C1 segment of cervical spinal cord (tissue), 14 donors: ENCODE results near the gene EPHB3.

Experiments used
- DNase-seq, 14 donors: peaks; one replicate each; lab custom pipeline; 2025; lab: John Stamatoyannopoulos, UW

The EPHB3 gene

DNA sequence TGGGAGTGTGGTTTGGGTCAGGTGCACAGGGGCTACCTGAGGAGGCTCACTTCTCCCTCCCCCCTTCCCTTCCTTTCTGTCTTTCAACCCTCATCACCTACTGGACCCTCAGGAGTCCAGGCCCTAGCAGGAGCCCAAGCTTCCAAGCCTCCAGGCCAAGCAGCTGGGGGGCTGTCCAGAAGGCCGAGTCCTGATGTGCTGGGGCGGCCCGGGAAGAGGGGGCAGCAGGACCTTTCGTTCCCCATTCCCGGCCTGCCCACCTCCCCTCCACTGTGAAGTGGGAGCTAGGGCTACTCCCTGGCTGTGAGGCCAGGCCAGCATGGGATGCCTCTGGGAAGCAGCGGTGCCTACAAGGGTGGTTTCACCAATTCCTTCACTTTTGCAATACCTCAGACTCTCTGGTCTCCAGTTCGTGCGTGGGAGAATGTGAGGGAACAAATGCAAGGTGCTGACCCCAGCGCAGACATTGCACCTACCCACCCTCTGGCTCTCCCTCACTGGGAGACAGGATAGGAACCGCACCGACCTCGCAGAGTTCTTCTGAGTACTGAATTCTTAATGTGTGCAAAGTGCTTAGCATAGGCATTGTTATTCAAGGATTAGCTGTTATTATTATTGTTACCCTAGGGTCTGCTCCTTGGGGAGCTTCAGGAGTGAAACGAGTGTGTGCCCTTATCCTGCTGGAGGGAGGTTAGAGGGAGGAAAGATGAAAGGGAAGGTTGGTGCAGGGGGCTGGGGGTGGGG is 2.5 kb downstream of the EPHB3 start:
- no peak for DNase-seq

DNA sequence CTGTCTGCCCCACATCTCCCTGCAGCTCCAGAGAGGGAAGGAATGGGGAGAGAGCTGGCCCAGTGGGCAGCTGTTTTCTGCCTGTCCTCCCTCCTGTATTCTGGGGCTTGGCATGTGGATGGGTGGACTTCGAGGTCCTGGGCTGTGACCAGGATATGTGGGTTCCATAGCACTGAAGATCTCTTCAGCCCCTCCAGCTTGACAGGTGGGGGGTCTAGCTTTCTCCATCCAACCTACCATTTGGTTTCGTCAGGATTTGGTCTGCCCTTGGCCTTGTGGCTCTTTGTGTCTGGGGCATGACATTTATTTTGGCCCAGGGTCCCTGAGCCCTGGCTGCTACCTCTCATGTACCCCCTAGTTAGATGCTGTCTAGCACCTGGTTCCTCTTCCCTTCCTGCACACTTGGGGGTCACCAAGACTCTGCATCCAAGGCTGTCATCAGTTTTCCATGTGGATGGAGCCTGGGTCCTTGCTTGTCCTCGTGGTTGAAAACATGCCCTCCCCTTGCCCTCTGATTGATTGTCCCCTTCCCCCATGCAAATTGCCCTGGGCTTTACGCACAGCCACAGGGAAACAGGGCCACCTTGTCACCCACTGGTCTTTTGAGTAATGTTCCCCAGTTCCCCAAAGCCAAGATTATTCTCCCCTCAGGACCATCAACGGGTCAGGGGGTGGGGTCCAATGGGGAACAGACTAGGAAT is 3.2 kb downstream of the EPHB3 start:
- DNase-seq: no peak

DNA sequence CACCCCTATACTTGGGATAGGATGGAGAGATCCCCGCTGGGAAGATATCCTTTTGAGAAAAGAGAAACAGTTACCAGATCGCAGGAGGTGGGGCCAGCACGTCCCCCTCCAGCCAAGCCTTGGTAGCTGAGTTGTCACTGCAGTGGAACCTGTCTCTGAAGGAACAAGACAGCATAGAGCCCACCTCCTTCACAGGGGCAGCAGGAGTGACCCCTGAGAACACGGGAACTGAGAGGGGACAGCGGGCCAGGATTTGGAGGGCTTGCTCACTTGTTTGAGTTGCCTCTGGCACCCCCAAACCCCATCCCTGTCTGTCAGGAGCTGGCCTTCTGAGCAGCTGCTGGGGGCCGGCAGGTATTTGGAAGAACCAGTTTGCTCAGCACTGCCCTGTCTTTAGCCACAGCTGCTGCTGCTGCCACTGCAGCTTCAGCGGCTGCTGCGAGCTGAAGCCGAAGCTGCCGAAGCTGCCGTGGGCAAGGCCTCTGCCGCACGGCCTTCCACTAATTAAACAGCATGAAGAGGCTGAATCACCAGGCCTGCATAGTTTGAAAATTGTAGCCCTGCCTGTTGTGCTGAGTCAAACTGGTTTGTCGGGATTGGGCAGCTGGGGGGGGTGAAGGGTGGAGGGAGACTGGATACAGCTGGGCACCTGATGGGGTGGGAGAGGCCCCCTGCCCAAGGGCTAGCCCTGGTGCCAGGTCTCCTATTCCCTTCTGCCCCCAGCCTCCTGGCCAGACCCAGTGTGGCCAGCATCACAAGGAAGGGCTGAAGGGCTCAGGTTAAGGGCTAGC is 4.0 kb downstream of the EPHB3 start:
- peak in 2 of 14 donors; percentile 45 to 47 for DNase-seq

DNA sequence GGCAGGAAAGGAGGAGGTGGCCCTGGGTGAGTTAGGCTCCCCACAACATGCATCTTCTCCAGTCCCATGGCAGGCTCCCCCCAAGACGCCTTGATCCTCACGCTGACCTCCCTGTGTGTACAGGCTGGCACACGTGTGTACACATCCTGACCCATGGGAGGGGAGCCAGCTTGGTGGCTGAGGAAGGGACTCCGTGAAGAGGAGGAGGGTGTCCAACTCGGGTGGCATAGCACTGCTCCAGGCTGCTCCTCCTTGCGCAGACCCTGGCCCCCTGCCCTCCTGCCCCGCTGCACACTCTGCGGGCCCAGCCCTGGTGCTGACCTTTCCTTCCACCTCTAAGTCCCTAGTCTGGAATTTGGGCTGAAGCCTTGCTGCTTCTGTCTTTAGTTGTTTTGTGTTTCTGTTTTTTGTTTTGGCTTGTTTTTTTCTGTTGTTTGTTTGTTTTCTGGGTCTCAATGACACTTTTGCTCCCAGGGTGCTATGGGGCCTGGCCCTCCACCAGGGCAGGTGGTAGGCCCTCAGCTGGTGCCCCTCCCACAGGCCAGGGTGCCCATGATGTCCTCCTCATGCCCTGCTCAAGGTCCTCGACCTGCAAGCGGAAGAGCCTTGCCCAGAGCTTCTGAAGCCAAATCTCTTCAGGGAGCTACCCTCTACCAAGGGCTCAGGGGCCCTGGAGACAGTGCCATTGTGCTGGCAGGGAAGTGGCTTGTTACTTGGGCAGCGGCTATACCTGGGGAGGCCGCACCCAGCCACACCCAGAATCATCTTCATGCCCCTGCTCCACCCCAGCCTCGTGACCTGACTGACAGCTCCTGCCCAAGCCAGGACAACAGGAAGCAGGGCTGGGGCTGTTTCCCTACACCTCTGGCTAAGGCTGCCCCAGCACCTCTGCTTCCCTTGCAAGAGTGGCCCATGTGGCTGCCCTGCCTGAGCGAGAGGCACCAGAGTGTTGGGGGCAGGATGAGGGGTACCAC is 5.1 kb downstream of the EPHB3 start:
- DNase-seq: no peak

DNA sequence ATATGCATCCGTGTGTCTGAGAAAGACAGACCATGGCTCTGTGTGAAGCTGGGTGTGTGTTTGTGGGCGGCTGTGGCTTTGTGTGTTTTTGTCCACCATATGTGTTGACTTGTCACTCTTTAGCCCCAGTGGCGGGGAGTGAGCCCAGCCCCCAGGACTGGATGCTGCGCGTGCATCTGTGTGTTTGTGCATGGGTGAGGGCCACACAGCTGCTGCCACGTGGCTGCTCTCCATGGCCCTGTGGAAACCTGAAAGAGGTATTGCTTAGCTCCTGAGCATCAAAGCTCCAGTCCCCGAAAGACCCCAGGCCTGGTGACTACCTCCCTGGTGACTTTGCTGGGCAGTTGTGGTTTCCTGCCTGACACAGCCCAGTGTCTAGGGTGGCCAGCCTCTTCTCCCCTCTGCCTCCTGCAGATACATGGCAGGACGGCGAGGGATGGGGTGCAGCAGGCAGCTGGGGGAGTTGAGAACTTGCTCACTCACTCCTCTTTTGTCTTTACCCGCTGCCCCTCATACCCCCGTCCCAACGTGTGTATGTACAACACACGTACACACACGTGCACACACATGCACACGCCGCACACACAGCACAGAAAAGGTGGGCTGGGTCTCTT is 6.5 kb downstream of the EPHB3 start:
- DNase-seq: peak in 1 of 14 donors; percentile 25

DNA sequence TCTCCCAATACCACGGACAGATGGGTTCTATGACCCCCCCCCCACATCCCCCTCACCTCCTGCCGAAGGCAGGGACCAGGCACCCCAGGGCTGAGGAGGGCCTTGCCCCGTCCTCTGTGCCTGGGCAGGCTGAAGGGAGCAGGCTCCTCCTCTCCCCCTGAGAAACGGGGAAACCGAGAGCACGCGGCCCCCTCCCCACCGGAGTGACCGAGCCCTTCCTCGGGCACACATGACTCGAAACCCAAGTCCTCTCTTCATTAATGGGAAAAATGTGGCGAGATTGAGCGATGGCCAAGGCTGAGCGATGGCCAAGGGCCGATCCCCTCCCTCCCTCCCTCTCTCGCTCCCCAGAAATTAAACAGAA is 7.0 kb downstream of the EPHB3 start:
- DNase-seq: no peak

DNA sequence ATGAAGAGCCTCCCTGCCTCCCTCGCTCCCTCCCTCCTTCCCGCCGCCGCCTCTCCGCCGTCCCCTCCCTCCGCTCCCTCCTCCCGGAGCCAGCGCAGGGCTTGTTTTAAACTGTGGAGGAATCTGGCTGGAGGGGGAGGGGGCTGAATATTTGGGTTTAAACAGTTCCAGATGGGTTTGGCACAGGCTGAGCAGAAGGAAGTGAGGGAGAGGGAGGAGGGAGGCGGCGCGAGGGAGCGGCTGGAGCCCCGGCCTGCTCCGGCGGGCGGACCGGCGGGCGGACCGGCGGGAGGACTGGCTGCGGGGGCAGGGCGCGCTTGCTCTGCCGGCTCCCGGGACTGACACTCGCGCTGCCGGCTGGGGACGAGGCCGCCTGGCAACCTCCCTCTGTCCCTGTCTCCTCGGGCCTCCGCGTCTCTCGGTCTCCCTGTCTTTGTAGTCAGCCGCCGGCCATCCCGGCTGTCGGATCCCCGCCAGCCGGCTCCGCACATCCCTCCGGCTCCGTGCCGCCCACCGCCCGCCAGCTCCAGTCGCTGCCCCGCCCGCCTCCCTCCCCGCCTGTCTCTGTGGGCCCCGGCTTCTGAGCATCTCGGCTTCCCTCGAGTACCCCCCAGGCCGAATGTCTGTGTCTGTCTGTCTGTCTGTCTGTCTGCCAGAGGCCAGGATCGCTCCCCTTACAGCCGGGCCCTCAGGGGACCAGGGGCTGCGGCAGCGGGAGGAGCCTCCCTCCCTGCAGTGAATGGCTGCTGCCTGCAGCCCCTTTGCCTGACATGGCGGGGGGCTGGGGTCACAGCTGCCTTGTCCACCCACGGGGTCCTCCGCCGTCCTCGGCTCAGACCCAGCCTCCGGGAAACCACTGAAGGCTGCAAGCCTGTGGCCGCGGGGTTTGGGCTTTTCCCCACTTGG is 7.6 kb downstream of the EPHB3 start:
- DNase-seq: peak in 11 of 14 donors; percentile 15 to 78 (median 43)

DNA sequence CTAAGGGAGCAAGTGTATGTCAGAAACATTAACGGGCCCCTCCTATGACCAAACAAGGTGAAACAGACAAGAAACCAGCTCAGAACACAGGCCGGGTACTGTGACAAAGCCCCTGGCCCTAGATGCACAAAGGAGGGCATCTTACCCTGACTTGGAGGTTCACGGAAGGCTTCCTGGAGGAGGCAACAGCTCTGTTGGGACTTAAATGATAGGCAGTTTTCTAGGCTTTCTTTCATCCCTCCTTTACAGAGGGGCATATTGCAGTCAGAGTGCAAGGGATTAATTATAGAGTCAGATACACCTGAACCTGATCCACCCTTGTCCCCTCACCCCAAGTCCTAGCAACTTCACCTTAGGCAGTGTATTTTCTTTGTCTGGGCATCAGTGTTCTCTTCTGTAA is 8.4 kb downstream of the EPHB3 start:
- no peak for DNase-seq

DNA sequence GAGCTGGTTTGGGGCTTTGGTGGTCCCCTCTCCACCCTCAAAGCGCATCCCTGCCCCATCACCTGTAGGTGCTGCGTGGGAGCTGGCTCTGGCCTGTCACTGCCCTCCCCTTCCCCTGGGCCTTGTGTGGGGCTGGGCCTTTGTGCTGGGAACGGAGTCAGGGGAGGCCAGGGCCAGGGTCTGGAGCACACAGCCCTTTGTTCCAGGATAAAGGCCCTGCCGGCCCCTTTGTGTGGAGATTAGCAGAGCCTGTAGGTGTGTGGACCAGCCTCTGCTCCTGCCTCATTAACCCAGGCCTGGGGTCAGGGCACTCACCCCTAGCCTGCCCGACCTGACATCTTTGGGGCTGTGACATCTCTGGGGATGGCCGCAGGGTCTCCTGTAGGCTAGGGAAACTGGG is 8.9 kb downstream of the EPHB3 start:
- DNase-seq: no peak

DNA sequence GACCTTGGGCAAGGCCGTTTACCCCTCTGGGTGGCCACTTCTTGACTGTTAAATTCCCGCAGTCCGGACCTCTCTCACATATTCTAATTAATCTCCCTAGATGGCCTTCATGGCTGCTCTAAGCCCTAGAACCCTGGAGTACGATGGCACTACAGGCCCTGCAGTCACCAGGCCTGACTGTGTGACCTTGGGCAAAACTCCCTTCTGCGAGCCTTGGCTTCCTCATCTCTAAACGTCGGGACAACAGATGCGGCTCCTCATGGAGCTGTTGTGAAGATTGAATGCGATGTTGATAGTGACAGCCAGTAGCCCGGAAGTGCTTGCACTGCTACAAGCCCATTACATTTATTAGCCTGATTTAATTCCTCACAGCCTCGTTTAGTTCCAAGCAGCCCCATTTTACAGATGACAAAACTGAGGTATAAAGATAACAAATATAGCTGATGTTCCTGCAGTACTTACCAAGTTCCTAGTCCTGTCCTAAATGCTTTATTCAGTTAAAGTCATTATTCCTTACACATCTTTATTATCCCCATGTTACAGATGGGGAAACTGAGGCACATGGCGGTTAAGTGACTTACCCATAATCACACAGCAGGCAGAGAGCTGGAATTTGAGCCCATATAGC is 10.3 kb downstream of the EPHB3 start:
- DNase-seq: no peak

DNA sequence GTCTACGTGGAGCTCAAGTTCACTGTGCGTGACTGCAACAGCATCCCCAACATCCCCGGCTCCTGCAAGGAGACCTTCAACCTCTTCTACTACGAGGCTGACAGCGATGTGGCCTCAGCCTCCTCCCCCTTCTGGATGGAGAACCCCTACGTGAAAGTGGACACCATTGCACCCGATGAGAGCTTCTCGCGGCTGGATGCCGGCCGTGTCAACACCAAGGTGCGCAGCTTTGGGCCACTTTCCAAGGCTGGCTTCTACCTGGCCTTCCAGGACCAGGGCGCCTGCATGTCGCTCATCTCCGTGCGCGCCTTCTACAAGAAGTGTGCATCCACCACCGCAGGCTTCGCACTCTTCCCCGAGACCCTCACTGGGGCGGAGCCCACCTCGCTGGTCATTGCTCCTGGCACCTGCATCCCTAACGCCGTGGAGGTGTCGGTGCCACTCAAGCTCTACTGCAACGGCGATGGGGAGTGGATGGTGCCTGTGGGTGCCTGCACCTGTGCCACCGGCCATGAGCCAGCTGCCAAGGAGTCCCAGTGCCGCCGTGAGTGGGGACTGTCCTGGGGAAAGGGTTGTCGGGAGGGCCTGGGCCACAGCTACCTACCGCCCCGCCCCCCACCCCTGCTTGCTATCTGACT is 11.2 kb downstream of the EPHB3 start:
- no peak for DNase-seq

DNA sequence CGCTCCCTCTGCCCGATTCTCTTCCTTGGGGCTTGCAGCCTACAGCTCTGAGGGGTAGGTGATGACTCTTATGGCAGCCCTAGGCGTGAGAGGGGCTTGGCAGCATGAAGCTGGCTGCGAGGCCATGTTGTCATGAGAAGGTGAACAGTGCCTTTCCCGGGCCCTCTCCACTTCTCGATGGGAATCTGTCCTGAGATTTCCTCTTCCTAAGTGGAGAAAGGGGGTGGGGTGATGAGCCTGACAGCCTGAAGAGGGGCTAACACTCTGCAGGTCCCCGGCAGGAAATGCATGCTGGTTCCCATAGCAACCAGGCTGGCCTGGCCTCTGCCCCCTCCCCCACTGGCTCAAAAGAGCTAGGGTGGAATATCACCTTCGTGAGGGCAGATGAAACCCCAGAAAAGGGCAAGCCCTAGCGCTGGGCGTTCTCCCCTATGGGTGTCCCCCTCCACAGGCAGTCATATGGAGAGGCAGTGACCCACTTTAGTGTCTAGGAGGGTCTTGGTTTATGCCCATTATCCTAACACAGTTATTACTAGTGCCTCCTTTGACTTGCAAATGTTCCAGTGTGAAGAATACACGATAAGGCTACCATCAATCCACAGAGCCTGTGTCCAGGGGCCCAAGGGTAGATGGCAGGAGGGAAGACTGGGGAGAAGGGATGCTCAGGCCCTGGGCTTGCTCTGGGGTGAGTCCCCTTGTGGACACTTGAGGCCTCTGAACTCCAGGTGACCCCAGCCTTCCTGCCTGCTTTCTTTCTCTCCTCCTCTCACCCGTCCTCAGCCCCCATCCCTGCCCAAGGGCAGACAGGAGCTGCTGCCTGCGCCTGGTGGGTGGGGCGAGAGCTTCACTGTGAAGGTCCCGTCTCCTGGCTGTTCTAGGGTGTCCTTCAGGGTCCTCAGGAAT is 13.2 kb downstream of the EPHB3 start:
- no peak for DNase-seq

DNA sequence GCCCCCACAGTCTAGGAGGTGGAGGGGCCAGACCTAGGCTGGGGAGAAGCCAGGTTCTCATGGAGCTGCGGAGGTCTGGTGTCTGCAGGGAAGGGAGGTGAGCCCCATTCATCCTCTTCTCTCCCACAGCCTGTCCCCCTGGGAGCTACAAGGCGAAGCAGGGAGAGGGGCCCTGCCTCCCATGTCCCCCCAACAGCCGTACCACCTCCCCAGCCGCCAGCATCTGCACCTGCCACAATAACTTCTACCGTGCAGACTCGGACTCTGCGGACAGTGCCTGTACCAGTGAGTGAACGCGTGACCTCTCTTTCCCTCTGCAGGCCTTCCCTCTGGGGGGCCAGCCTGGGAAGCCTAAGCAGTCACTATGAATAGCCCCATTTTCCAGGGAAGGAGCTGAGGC is 14.1 kb downstream of the EPHB3 start:
- DNase-seq: no peak

DNA sequence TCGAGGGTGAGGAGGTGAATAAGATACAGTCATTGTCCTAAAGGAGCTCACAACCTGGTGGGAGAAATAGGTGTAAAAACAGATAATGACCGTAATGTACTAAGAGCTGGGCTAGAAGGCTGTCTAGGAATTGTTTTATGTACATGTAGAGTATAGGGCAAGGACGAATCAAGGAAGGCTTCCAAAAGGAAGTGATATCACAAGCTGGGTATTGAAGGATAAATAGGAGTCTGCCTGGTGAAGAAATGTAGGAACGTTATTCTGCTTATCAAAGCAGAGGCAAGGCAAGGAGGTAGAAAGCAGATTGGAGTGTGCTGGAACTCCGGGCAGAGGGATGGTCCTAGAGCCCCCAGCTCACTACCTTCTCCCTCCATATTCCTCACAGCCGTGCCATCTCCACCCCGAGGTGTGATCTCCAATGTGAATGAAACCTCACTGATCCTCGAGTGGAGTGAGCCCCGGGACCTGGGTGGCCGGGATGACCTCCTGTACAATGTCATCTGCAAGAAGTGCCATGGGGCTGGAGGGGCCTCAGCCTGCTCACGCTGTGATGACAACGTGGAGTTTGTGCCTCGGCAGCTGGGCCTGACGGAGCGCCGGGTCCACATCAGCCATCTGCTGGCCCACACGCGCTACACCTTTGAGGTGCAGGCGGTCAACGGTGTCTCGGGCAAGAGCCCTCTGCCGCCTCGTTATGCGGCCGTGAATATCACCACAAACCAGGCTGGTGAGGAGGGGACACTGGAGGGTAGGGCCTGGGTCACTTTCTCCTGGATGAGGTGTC is 15.1 kb downstream of the EPHB3 start:
- DNase-seq: no peak

DNA sequence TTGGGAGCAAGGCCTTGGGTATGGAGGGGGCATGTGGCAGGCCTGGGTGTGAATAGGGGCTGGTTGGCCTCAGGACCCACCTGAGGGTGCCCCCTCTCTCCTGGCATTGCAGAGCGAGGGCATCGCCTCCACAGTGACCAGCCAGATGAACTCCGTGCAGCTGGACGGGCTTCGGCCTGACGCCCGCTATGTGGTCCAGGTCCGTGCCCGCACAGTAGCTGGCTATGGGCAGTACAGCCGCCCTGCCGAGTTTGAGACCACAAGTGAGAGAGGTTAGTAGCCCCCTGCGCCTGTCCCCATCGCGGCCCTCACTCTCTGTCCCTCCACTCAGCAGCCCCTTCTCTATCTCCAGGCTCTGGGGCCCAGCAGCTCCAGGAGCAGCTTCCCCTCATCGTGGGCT is 16.0 kb downstream of the EPHB3 start:
- no peak for DNase-seq

DNA sequence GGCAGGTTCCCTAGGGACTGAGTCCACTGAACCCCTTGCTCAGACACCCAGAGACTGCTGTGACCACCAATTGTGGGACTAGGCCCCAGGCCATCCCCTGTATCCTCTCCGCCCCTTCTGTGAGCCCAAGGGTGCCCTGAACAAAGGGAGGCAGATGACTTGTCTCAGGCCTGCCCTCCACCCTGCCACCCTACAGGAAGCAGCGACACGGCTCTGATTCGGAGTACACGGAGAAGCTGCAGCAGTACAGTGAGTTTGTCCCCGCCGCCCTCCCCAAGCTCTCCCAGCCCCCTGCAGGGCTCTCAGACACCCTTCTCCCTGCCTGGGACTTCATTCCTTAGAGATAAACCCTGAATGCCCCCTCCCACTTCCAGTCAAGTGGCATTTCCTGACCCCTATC is 16.6 kb downstream of the EPHB3 start:
- no peak for DNase-seq

DNA sequence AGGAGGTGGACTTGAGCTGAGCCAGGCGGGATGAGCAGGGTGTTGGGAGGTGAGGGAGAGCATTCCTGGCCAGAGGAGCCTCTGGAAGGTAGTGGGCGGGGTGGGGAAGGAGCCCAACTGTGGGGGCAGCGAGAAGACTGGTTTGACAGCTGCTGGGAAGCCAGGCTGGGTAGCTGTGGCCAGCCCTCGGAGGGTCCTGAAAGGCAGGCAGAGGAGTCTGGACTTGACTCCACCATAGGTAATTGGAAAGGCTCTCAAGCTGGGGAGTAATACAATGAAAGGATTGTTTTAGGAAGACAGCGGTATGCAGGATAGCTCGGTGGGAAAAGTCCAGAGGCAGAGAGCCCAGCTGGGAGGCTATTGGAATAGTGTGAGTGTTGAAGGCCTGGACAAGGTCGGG is 17.2 kb downstream of the EPHB3 start:
- no peak for DNase-seq
